GM18858 (cell line): ENCODE data around the gene MVB12B.
"Not testable (repeated sequence)": the region's sequence is repeated elsewhere in the genome, so short reads cannot be mapped to it uniquely, and the experiment has no call there.

ENCODE experiments used
- ATAC-seq: cut with Tn5 transposase; IDR thresholded peaks from one replicate; pipeline ENCODE4 v1.9.1; 2021; ENCODE audit not compliant: unreplicated experiment

Gene MVB12B

GRCh38 chr9:126551812-126552211 is 225.2 kb downstream of the MVB12B start:
- no peak for ATAC-seq

DNA sequence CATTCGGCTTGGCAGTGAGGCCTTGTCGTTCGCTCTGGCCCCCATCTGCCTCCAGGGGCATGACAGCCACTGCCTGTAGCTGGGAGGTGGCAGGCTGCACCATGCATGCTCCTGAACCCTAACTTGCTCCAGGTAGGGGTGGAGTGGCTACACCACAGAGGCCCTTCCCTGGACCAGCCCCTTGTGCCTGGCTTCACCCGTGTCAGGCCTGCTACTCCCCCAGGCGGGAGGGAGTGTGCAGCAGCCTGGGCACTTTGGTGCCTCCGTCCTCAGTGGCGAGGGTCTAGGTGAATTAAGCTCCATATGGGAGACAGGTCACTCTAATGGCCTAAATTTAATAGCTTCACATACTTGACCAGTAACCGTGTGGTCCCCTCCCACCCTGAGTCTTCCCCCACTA is 227.7 kb downstream of the MVB12B start:
- no peak for ATAC-seq

DNA sequence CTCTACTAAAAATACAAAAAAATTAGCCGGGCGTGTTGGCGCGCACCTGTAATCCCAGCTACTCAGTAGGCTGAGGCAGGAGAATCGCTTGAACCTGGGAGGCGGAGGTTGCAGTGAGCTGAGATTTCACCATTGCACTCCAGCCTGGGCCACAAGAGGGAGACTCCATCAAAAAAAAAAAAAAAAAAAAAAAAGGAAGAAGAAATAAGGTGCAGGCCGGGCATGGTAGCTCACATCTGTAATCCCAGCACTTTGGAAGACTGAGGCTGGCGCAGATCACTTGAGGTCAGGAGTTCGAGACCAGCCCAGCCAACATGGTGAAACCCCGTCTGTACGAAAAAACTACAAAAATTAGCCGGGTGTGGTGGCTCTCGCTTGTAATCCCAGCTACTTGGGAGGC is 228.8 kb downstream of the MVB12B start:
- ATAC-seq, result not testable (repeated sequence)
